GM21825 (cell line): ENCODE measurements around the gene CACNA2D4.
A peak's percentile ranks its signal among the peaks of the same experiment; 100 is the strongest.

ENCODE experiments used
- ATAC-seq: cut with Tn5 transposase; IDR thresholded peaks from one replicate; pipeline ENCODE4 v1.9.1; 2021; ENCODE audit warnings: mild to moderate bottlenecking, moderate library complexity; ENCODE audit not compliant: unreplicated experiment

The CACNA2D4 gene

GRCh38 chr12:1806301-1807086 is 112.0 kb downstream of the CACNA2D4 start:
- ATAC-seq: no peak

- no peak for ATAC-seq
Observed at GRCh38 chr12:1805441-1806081, 112.9 kb downstream of the CACNA2D4 start.

GRCh38 chr12:1804545-1805332 is 113.7 kb downstream of the CACNA2D4 start:
- ATAC-seq: peak; percentile 80

GRCh38 chr12:1803736-1804135 is 114.7 kb downstream of the CACNA2D4 start:
- no peak for ATAC-seq

GRCh38 chr12:1801303-1801975 is 117.0 kb downstream of the CACNA2D4 start:
- ATAC-seq: no peak

GRCh38 chr12:1800401-1801302 is 117.8 kb downstream of the CACNA2D4 start:
- ATAC-seq: no peak

- no peak for ATAC-seq
Observed at GRCh38 chr12:1799882-1800400, 118.5 kb downstream of the CACNA2D4 start.

GRCh38 chr12:1799051-1799881 is 119.2 kb downstream of the CACNA2D4 start:
- no peak for ATAC-seq

GRCh38 chr12:1798641-1799020 is 119.8 kb downstream of the CACNA2D4 start:
- ATAC-seq: no peak

- ATAC-seq: no peak
Observed at GRCh38 chr12:1797991-1798640, 120.3 kb downstream of the CACNA2D4 start.

GRCh38 chr12:1797011-1797901 is 121.2 kb downstream of the CACNA2D4 start:
- peak; percentile 20 for ATAC-seq

- ATAC-seq: peak; percentile 20
Observed at GRCh38 chr12:1796515-1797010, 121.9 kb downstream of the CACNA2D4 start.

GRCh38 chr12:1795785-1796514 is 122.5 kb downstream of the CACNA2D4 start:
- peak; percentile 77 for ATAC-seq

GRCh38 chr12:1795221-1795784 is 123.1 kb downstream of the CACNA2D4 start:
- ATAC-seq: no peak

- ATAC-seq: no peak
Observed at GRCh38 chr12:1794440-1795090, 123.9 kb downstream of the CACNA2D4 start.
